ENCODE data around the gene GIGYF2.

GIGYF2 gene

DNA sequence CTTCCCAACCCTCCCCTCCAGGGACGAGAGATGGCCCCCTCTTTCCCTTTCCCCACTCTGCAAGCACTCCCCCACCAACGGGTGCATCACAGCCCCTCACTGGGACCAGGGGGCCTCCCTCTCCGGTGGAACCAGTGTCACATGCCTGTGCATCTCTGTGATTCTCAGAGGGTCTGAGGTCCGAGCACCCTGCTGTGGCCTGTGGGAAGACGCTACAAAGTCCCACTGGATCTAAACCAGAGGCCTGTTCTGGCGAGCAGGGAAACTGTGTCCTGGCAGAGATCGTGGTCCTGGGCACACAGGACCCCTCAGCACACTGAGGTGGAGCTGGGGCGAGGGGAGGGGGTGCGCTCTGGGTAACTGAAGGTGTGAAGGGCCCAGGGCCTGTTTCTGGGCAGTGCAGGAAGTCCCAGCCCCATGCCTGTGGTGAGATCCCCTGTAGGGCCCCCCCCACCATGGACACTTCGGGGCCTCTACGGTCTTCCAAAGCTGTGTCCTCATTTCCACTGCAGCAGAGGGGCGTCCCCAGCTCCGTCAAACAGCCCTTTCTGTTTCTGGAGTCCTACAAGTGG, 180.9 kb downstream of the GIGYF2 start:
- DNase-seq (ENCODE audit: low read depth in 2 of 3, low spot score in 2 of 3), result no peak

DNA sequence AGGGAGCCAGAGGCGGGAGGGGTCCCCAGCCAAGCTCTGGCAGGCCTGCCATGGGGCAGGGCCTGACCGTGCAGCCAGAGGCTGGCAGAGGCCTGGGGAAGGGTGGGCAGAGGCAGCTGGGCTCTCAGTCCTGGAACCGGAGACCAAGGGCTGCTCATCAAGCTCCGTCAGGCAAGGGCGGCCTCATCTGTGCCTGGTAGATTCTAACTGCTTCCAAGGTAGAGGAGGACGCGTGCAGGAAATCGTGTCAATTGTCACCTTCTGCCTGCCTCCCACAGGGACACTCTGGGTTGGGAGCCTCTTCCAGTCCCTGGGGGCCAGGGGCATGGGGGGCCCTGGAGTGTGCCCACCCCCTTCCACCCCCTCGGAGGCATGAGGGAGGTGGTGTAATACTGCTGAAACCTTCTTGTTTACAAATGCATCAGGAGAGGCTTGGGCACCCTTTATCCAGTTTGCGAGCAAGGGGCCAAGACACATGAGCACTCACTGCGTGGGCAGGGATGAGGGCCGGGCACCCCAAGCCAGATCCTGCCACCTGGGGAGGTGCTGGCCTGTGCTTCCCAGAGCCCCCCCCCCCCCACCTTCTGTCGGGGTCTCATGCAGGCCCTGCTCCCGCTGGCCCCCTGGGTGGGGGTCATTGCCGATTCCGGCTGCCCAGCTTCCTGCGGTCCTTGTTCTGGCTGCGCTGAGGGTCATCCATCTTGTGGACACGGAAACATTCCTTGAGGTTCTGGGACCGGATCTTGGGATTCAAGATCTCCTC, 181.9 kb downstream of the GIGYF2 start:
- no peak for DNase-seq (ENCODE audit: low read depth in 2 of 3, low spot score in 2 of 3)

DNA sequence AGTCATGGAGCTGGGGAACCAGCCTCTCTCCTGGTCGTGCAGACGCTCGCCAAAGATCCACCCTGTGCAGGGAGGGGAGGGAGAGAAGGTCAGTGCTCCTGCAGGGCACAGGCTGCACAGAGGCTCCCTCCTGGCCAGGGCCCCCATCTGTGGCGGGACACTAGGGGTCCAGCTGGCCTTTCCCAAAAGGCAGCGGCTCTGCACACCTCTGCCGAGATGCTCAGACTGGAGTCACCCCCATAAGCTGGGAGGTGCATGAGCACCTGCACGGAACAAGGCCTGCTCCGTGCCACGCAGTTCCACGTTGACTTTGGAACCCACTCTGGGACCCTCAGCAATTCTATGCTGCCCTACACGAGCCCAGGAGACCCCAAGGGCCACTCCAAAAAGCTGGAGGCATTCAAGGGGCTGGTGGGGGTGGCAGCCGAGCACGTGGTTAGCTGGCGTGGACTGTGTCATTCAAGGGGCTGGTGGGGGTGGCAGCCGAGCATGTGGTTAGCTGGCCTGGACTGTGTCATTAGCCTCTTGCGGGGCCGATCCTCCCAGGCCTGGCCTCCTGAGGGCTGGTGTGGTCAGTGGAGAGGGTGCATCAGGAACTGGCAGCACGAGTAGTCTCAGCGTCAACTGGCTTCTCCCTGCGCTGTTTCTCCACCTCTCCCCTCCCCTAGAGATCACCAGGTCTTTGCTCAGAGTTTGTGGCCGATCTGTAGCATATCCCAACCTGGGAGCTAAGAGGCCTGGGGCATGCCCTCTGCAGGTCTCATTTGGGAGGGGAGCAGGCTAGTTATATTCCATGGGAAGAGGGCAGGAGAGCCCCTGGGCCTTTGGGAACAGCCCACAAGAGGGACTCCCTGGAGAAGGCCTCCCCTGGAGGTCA, 182.7 kb downstream of the GIGYF2 start:
- no peak for DNase-seq (ENCODE audit: low read depth in 2 of 3, low spot score in 2 of 3)

DNA sequence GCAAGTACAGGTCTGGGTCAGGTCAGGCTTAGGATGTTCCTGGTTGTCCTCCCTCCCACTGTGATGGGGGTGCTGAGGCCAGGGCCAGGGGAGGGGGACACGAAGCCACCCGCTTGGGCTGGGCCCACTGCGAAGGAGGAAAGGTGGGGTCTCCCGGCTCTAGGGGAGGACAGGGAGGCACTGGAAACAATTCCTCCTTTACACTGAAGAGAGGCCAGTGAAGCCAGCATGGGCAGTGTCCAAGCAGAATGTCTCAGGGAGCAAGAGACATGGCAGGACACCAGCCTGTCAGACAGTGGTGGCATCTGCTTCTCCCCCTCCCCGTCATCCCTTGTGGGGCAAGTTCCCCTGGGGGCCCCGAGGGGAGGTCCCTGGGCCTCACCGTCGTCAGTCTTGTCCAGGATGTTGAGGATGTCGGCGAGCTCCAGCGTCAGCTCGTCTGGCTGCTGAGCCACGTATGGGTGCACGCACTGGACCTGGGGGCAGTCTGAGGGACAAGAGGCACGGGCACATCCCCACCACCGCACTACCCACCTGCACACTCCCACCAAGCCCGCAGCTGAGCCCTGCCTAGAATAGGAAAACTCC, 183.7 kb downstream of the GIGYF2 start:
- no peak for DNase-seq (ENCODE audit: low read depth in 2 of 3, low spot score in 2 of 3)

DNA sequence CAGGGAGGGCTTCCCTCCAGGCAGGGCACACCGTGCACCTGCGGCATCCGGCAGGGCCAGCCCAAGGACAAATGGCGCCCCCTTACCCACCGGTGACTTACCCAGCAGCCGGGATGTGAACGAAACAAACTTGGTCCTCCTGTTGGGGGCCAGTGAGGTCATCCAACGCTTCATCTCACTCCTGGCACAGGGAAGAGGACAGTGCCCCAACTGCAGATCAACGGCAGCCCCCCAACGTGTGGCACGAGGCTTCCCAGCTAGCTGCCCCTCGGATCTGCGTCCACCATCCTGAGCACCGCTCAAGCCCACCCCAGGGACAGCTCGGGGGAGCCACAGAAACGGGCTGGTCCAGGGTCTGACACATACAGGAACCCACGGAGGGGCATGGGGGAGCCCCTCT, 185.0 kb downstream of the GIGYF2 start:
- DNase-seq (ENCODE audit: low read depth in 2 of 3, low spot score in 2 of 3), result no peak

DNA sequence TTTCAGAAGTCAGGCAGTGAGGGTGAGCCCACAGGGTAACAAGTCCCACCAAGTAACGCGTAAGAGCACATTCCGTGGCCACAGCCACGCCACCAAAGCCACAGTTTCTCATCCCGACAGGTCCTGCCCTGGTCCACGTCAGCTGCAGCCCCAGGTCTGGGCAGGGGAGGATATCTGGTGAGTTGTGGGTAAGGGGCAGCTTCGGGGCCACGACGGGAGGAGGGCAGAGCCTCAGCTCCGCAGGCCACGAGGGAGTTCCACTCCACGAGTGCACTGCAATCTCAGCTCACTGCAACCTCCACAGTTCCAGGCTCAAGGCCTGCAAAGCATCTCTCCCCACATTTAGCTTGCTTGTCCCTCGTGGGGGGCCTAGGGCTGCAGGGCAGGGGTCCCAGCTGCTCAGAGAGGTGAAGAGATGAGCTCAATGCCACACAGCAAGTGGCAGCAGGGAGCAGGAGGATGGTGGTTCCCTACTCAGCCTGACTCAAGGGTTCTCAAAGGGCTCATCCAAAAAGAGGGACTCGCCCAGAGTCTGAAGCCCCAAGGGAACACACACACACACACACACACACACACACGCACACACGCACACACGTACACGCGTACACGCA, 185.5 kb downstream of the GIGYF2 start:
- no peak for DNase-seq (ENCODE audit: low read depth in 2 of 3, low spot score in 2 of 3)

DNA sequence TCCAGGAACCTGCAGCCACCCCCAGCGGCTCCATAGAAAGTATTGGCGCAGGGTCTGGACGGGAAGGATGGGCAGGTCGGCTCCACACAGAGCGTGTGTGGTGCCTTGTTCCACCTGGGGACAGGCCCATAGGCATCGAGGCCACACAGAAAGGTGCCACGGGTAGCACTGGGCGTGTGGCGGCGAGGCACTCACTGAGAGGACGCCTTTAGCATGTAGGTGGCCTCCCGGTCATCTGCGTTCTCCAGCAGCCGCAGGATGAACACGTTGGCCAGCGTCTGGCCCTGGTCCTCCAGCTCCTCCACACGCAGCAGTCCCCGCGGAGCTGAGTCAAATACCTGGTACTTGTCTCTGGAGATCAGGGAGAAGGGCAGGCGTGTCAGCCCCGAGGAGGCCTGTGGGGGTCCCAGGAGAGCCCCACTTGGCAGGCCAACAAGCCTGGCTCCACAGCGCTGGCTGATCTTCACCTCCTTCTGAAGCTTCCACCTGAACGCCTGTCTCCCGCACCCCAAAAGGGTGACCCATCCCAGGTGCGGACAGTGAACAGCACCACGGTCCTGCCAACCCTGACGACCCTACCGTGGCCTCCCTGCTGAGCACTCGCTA, 186.1 kb downstream of the GIGYF2 start:
- DNase-seq (ENCODE audit: low read depth in 2 of 3, low spot score in 2 of 3), result no peak

DNA sequence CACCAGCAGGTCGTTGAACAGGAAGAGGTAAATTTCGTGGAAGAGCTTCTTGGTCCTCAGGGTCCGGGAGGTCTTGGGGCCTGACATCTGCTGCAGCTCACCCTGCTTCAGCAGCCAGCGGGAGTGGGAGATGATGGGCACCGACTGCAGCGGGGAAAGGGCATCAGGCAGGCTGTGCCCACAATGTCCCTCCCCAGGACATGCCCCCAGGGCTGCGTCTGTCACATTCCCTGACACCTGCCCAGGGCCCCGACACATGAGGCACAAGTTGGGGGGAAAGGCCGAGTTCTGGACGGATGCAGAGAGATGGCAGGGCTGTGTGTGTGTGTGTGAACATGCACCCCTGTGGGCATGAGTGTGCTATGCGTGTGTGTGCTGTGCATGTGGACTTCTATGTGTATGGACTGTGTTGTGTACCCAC, 186.9 kb downstream of the GIGYF2 start:
- DNase-seq (ENCODE audit: low read depth in 2 of 3, low spot score in 2 of 3), result no peak

DNA sequence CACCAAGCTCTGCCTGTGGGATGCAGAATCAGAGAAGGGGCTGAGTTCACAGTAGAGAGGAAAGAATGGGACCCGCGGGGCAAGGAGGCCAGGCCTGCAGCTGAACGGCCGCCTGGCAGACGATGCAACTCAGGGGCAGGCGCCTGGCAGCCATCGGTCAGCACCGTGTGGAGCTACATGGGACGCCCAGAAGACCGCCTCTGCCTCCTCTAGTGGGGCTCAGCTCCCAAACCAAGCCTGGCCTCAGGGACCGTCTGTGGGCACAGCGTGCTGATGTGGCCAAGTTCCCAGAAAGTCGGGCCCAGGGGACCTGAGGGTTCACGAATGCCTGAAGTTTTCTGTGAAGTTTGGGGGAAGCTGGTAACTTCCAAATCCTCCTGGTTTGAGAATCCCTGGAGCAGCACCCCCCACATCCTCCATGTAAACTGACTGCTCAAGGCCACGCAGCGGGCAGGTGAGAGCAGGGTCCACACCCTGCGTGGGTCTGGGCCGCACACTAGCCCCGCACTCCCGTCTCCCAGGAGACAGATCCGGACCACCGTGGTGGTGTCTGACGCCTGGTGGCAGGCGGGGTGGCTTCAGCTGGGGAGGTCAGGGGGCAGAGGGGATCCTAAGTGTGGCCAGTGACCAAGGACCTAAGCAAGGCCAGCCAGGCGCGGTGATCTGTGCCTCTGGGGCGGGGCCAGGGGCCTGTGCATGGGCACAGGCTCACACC, 187.6 kb downstream of the GIGYF2 start:
- DNase-seq (ENCODE audit: low read depth in 2 of 3, low spot score in 2 of 3), result no peak

DNA sequence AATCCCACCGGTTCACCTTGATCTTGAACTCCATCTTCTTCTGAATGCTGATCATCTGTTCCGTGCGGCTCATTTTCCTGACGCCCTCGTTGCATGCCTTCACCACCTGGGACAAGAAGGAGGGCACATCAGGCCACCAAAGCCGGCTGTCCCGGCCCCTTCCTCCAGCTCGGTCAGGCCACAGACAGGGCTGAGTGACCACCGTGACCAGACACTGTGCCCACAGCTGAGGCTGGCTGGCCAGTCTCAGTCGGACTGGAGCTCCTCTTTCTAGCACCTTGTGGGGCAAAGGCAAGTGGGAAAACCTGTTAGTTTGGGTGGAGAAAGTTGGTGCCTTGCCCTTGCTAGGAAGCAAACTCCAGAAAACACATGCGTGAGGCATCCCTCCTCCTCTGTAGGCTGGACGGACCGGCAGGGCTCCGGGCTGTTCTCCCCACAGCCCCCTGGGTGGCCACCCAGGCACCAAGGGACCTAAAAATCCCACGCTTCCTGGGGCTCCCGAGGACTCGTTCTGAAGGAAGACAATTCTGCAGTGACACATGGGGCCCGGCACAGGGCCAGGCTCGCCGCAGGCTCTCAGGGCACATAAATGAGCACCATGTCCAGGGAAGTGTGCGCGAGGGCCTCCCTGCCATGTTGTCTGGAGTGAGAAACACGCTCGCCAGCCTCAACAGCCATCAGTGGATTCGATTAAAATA, 188.3 kb downstream of the GIGYF2 start:
- DNase-seq (ENCODE audit: low read depth in 2 of 3, low spot score in 2 of 3), result no peak

DNA sequence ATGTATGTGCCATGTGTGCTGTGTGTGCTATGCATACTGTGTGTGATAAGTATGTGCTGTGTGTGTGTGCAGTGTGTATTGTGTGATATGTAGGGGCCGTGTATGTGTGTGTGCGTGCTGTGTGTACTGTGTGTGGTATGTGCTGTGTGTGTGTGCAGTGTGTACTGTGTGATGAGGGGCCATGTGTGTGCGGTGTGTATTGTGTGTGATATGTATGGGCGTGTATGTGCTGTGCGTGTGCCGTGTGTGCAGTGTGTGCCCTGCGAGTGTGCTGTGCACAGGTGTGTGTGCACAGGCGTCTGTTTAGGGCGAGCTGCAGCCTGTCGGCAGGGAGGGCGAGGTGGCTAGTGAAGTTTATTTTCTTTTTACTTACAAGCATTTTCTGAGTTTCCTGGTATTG, 189.0 kb downstream of the GIGYF2 start:
- no peak for DNase-seq (ENCODE audit: low read depth in 2 of 3, low spot score in 2 of 3)

DNA sequence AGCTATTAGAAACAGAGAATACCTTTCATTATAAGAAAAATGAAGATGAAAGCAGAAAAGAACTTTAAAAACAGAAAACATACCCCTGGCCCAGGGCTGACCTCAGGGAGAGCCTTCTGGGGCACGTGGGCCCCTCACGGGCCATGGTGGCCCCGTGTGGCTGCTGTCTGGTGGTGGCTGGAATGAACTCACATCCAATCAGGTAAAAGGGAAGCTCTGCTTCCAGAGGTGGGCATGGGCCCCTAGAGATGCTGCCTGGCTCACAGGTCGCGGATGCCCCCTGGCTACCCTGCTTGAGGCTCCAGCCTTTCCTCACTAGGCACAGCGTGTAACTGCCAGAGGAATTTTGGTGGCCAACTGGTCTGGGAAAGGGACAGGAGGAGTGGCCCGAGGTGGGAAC, 189.5 kb downstream of the GIGYF2 start:
- no peak for DNase-seq (ENCODE audit: low read depth in 2 of 3, low spot score in 2 of 3)

DNA sequence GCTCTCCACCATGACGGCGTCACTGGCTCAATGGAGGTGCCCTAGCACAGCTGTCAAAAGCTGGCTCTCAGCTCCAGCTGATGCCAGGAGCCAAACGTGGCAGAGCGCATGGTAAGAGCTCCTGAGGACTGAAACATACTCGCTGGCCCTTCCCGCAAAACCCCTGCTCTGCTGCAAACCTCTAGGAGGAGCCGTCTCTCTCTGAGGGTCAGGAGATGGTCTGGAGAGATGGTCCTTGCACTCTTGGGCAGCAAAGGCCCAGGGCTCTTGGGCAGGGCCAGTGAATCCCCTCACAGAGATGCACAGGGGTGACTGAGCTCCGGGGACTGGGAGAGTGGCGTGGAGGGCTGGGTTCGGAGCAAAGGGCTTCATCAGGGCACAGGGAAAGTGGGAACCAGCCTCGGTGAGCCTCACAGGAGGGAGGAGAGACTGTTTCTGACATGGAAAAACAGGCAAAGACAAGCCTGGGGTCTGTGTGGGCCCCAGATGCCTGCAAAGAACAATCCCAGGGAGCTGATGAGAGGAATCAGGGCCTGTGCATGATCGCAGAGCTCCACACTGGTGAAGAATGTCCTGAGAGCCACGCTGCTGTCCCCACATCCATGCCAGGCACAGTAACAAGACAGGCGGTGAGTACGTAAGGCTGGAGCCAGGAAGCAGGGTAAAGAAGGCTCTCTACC, 190.2 kb downstream of the GIGYF2 start:
- DNase-seq (ENCODE audit: low read depth in 2 of 3, low spot score in 2 of 3), result no peak

DNA sequence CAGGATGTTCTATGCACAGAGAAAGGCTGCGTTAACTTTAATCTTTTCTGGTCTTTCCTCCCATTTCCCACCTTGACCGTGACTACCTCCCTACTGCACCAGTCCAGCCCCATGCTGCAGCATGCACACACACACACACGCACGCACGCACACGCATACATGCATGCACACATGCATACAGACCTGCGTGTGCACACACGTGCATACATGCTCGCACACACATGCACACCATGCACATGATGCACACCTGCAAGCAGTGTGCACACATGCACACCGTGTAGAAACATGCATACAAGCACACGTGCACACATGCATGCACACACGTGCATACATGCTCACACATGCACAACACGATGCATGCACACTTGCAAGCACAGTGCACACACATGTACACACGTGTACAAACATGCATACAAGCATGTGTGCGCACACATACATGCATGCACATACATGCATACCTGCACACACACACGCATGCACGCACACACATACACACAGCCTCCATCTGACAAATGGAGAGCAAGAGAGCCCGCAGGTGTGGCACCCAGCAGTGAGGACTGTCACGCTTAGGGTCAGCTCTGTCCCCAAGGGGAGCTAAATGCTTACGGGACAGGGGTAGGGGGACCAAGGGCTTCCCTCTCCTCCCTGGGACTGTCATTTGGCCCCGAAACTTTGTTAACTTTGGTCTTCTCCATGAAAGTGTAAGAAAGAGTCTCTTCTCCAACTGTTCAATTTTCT, 191.1 kb downstream of the GIGYF2 start:
- DNase-seq (ENCODE audit: low read depth in 2 of 3, low spot score in 2 of 3), result no peak

DNA sequence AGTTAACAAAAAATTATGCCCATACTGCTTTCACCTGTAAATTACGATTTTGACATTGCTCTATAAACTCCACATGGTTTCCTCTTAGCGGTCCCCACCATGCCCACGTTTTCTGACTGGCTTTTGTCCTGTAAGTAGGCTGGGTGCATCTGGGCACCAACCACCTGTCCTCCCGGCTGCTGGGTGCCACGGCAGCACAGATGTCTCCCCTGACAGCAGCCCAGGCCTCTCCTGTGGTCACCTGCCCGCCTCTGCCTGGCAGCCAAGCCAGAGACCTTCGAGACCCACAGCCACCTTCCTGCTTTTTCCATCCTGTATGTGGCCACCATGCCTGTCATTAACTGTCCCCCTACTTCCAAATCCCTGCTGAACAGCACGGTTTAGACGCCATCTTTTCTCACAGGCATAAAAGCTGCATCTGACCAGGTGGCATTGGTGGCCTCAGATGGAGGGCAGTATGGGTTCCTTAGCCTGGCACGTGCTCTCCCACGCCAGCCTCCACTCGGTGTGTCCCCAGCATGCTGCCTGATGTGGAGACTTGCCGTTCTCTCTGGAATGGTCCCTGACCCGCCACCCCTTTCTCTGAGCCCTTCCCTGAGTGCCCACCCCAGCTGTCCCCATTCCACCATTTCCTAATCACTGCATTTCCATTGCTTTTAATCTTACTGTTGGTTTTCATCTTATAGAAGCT, 191.9 kb downstream of the GIGYF2 start:
- DNase-seq (ENCODE audit: low read depth in 2 of 3, low spot score in 2 of 3), result no peak

DNA sequence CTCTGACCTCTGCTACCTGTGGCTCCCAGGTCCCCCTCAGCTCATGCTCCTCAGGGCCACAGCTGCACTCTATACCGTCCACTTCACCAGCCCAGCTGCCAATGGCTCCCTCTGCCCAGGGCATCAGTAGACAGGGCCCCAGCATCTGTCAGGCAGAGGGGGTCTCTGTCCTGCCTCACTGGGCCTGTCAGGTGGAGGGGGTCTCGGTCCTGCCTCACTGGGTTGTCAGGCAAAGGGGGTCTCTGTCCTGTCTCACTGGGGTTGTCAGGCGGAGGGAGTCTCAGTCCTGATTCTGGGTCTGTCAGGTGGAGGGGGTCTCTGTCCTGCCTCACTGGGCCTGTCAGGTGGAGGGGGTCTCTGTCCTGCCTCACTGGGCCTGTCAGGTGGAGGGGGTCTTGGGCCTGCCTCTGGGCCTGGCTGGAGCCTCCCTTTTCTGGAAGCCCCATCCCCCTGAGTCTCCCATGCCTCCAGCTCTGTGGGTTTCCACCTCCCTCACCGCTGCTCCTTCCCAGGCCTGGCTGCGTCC, 192.8 kb downstream of the GIGYF2 start:
- DNase-seq (ENCODE audit: low read depth in 2 of 3, low spot score in 2 of 3), result no peak

DNA sequence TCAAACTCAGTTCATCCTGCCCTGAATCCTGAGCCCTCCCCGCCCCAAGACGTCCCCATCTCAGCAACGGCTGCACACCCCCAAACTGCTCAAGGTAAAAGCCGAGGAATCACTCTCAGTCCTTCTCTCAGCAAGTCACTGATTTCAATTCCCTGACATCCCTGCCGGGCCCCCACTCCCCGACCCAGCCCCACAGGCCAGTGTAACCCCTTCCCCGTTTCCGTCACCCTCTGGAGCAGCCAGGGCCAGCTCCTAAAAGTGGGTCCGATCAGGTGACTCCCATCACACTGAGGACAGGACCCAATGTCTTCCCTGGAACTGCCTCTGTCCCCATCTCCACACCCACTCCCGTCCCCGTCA, 193.4 kb downstream of the GIGYF2 start:
- DNase-seq (ENCODE audit: low read depth in 2 of 3, low spot score in 2 of 3), result no peak

All from activated CD8-positive, alpha-beta memory T cell treated with anti-CD3 and anti-CD28 coated beads for 48 hours (primary cell).